HCT116 (cell line): ENCODE data around the gene TNFAIP2. TPM values are rescaled to one million over a fixed set of nuclear protein-coding genes. Genes with fewer than 3 reads are reported as not detected.

Source experiments
- ATAC-seq: fragments of 200-7000 bp; cut with Tn5 transposase; 2 replicates; pipeline ENCODE4 v1.9.1; 2020; ENCODE audit warnings: mild to moderate bottlenecking, moderate library complexity
- BruUV-seq: library from RNA; stranded (reverse); fragments of 400-500 nt; replicated peaks from 2 replicates; lab custom pipeline; 2021; lab: Mats Ljungman, UMichigan
- CTCF ChIA-PET: fragments of 300-600 bp; sonication (Branson Sonifier 250); formaldehyde crosslinking; loops from one replicate; lab custom pipeline; 2021; ENCODE audit warnings: antibody characterized with exemption; lab: Charles Lee
- POLR2A ChIA-PET: fragments of 300-600, 350-600 bp; sonication (Branson Sonifier 250); formaldehyde crosslinking; loops from one replicate; lab custom pipeline; 2021; ENCODE audit warnings: antibody characterized with exemption; lab: Charles Lee
- RAD21 ChIA-PET, 2 experiments: fragments of 300-600 bp; sonication (Branson Sonifier 250); formaldehyde crosslinking; loops; one replicate each; lab custom pipeline; 2023; ENCODE audit warnings: low total read pairs in 2 of 2; ENCODE audit not compliant: uncharacterized antibody in 2 of 2, unreplicated experiment in 2 of 2, low non-redundant PET in 1 of 2; lab: Charles Lee
- DNase-seq: peaks from one replicate; pipeline ENCODE4 v3.0.0-alpha.2; 2010; ENCODE audit warnings: low read depth, low spot score
- H2AFZ ChIP-seq: fragments of 200-600 bp; shearing (Covaris generic), sonication (generic); 2 replicates; pipeline ENCODE4 v1.6.1; 2017; ENCODE audit warnings: low read depth, mixed run types, mixed read lengths, antibody characterized with exemption, low read length; ENCODE audit not compliant: poor library complexity, severe bottlenecking
- H3K27ac ChIP-seq: 2 replicates; pipeline ENCODE4 v1.5.1; 2012; ENCODE audit warnings: low read depth, low read length
- H3K27me3 ChIP-seq: fragments of 200-600 bp; sonication (generic); 2 replicates; pipeline ENCODE4 v1.6.1; 2016; ENCODE audit warnings: mixed run types, low read length, mixed read lengths; ENCODE audit not compliant: insufficient read depth
- H3K36me3 ChIP-seq, 2 experiments: fragments of 200-500 bp in 1 of 2; fragments of 200-600 bp in 1 of 2; sonication (Bioruptor generic) in 1 of 2; sonication (generic) in 1 of 2; 2 replicates each; pipeline versions ENCODE4 v1.5.1 to v1.6.1; 2014 to 2016; ENCODE audit warnings: low read length in 2 of 2, inconsistent platforms in 1 of 2, mixed read lengths in 1 of 2, mixed run types in 1 of 2; ENCODE audit not compliant: insufficient read depth in 2 of 2, control insufficient read depth in 1 of 2
- H3K4me1 ChIP-seq, 2 experiments: fragments of 200-600 bp in 1 of 2; sonication (generic) in 1 of 2; 2 replicates each; pipeline versions ENCODE4 v1.5.1 to v1.6.1; 2012 to 2017; ENCODE audit warnings: low read length in 2 of 2, inconsistent platforms in 1 of 2, mild to moderate bottlenecking in 1 of 2, mixed read lengths in 1 of 2, mixed run types in 1 of 2, moderate library complexity in 1 of 2; ENCODE audit not compliant: insufficient read depth in 2 of 2, control insufficient read depth in 1 of 2
- H3K4me2 ChIP-seq: fragments of 200-600 bp; sonication (generic); 2 replicates; pipeline ENCODE4 v1.6.1; 2017; ENCODE audit warnings: mixed run types, low read length, mixed read lengths
- H3K4me3 ChIP-seq, 2 experiments: fragments of 200-600 bp in 1 of 2; sonication (generic) in 1 of 2; replicated peaks in 1 of 2; 2 replicates each; pipeline ENCODE4 v1.5.1; 2011 to 2016; ENCODE audit warnings: low read length in 2 of 2, control low read depth in 1 of 2, low read depth in 1 of 2, mild to moderate bottlenecking in 1 of 2, mixed read lengths in 1 of 2, mixed run types in 1 of 2
- H3K79me2 ChIP-seq: fragments of 200-600 bp; sonication (generic); 2 replicates; pipeline ENCODE4 v1.6.1; 2017; ENCODE audit warnings: mild to moderate bottlenecking, mixed run types, low read length, moderate library complexity, mixed read lengths; ENCODE audit not compliant: insufficient read depth
- H3K9ac ChIP-seq: fragments of 200-600 bp; sonication (generic); 2 replicates; pipeline ENCODE4 v1.6.1; 2016; ENCODE audit warnings: low read length, mixed read lengths
- H3K9me2 ChIP-seq: fragments of 200-600 bp; sonication (generic), shearing (Covaris generic); 2 replicates; pipeline ENCODE4 v1.6.1; 2017; ENCODE audit warnings: mixed run types, mild to moderate bottlenecking, moderate library complexity; ENCODE audit not compliant: insufficient read depth
- H3K9me3 ChIP-seq, 2 experiments: fragments of 200-500 bp in 1 of 2; fragments of 200-600 bp in 1 of 2; sonication (Bioruptor generic) in 1 of 2; sonication (generic) in 1 of 2; 2 replicates each; pipeline ENCODE4 v1.6.1; 2014 to 2017; ENCODE audit warnings: low read length in 2 of 2, mixed read lengths in 2 of 2, inconsistent platforms in 1 of 2, low read depth in 1 of 2, mild to moderate bottlenecking in 1 of 2, mixed run types in 1 of 2, moderate library complexity in 1 of 2; ENCODE audit not compliant: control insufficient read depth in 1 of 2, insufficient read depth in 1 of 2
- H4K20me1 ChIP-seq: fragments of 200-600 bp; sonication (generic), shearing (Covaris generic); 2 replicates; pipeline ENCODE4 v1.6.1; 2017; ENCODE audit warnings: mixed run types, mild to moderate bottlenecking, moderate library complexity; ENCODE audit not compliant: insufficient read depth
- FOSL1 ChIP-seq: IDR thresholded peaks from 2 replicates; pipeline ENCODE4 v1.6.1; 2012; ENCODE audit warnings: low read depth
- MAX ChIP-seq: IDR thresholded peaks from 2 replicates; pipeline ENCODE4 v1.6.1; 2012
- POLR2A ChIP-seq: IDR thresholded peaks from 2 replicates; pipeline ENCODE4 v1.7.0; 2011; ENCODE audit warnings: borderline replicate concordance; ENCODE audit not compliant: insufficient read depth, insufficient read length; ENCODE audit errors: extremely low read depth
- POLR2AphosphoS5 ChIP-seq: IDR thresholded peaks from 2 replicates; pipeline ENCODE4 v1.6.1; 2011; ENCODE audit warnings: mild to moderate bottlenecking, low read depth, low read length, moderate library complexity
- RAD21 ChIP-seq: IDR thresholded peaks from 2 replicates; pipeline ENCODE4 v1.6.1; 2012; ENCODE audit warnings: low read depth, mild to moderate bottlenecking
- SIN3A ChIP-seq: IDR thresholded peaks from 2 replicates; pipeline ENCODE4 v1.6.1; 2012; ENCODE audit warnings: low read depth
- SRF ChIP-seq: IDR thresholded peaks from 2 replicates; pipeline ENCODE4 v1.6.1; 2012; ENCODE audit warnings: low read depth
- ZNF274 ChIP-seq: fragments of 200-500 bp; sonication (Bioruptor generic); IDR thresholded peaks from 2 replicates; pipeline ENCODE4 v1.6.1; 2014; ENCODE audit warnings: mild to moderate bottlenecking, low read depth, low read length, inconsistent platforms
- intact Hi-C: fragments of 100-400 bp; cut with micrococcal nuclease; formaldehyde crosslinking; loops from 2 replicates; pipeline ENCODE4 v1.10.0; 2022
- total RNA-seq: library from RNA; stranded (reverse); gene quantifications from one replicate; pipeline ENCODE4 v1.2.1, GENCODE V29; 2021; ENCODE audit not compliant: unreplicated experiment

Gene TNFAIP2
- total RNA-seq, 1 experiment from 2014 or later: 74.8 TPM

GRCh38 chr14:103126873-103127304 is 3.6 kb downstream of the TNFAIP2 start:
- Histone ChIP-seq H3K4me3 (no peak overlapping the region), H3K9me2 (no peaks in the 10 kb centered on the region), H2AFZ (no peak overlapping the region), H3K27me3 (no peaks in the 10 kb centered on the region), H3K36me3 (peaks cover 0 to 2% of the 10 kb centered on the region in 2 experiments; a peak in 1 of 4 replicates), H3K4me1 (peaks cover 31 to 49% of the 10 kb centered on the region in 2 experiments), H3K4me2 (no peak overlapping the region), H3K79me2 (peaks cover 10% of the 10 kb centered on the region; the same call in 1 of the 2 replicates), H3K9ac (no peak overlapping the region), H3K9me3 (no peaks in the 10 kb centered on the region), H4K20me1 (no peaks in the 10 kb centered on the region), H3K27ac (no peak overlapping the region)
- TF ChIP-seq MAX (no peak), POLR2AphosphoS5 (no peak), ZNF274 (no peak), SIN3A (no peak), POLR2A (no peak)
- ATAC-seq (no peak), DNase-seq (no peak)
- RAD21 ChIA-PET: no interaction called here
- BruUV-seq: no TSS peak
- CTCF ChIA-PET: interaction anchor here (1.4 kb wide), 1 partner anchor 21 kb away, joined by 3 read pairs; no protein-coding TSS in a partner anchor
- intact Hi-C loops: no loop called here
- POLR2A ChIA-PET: no interaction called here

GRCh38 chr14:103127356-103127755 is 4.1 kb downstream of the TNFAIP2 start:
- peaks cover 0 to 2% of the 10 kb centered on the region in 2 experiments; a peak in 1 of 4 replicates for H3K36me3 ChIP-seq
- H3K9me2 ChIP-seq: no peaks in the 10 kb centered on the region
- RAD21 ChIA-PET: no interaction called here
- H3K4me2 ChIP-seq: 0 out of 2 replicates have a peak overlapping the region, but pooled peaks have one; percentile 62
- H3K4me1 ChIP-seq: peaks cover 26 to 44% of the 10 kb centered on the region in 2 experiments
- no peaks in the 10 kb centered on the region for H3K27me3 ChIP-seq
- CTCF ChIA-PET: interaction anchor here (1.4 kb wide), 1 partner anchor 22 kb away, joined by 3 read pairs; no protein-coding TSS in a partner anchor
- no peak overlapping the region for H3K4me3 ChIP-seq
- no peak overlapping the region for H2AFZ ChIP-seq
- intact Hi-C loops: no loop called here
- H4K20me1 ChIP-seq: no peaks in the 10 kb centered on the region
- peak overlapping the region; percentile 35; the same call in 1 of the 2 replicates for H3K27ac ChIP-seq
- no peak overlapping the region for H3K9ac ChIP-seq
- no peak for TF ChIP-seq FOSL1
- no peak for TF ChIP-seq SRF
- TF ChIP-seq RAD21: no peak
- TF ChIP-seq, all 23 proteins: peak for 0
- H3K9me3 ChIP-seq: no peaks in the 10 kb centered on the region
- POLR2A ChIA-PET: no interaction called here
- BruUV-seq: no TSS peak
- ATAC-seq: no peak
- no peak for DNase-seq
- H3K79me2 ChIP-seq: peaks cover 10% of the 10 kb centered on the region; the same call in 1 of the 2 replicates
